HepG2 (cell line): Measurements from ENCODE around the gene ATXN1L. TPM values are rescaled to one million over a fixed set of nuclear protein-coding genes. Genes with fewer than 3 reads are reported as not detected.

Experiments
- DDIT3 ChIP-seq: sonication (generic); formaldehyde crosslinking; IDR thresholded peaks from 2 replicates; pipeline ENCODE4 v1.4.0; 2020; ENCODE audit warnings: mild to moderate bottlenecking, missing genetic modification reagents
- MIER2 ChIP-seq: IDR thresholded peaks from 2 replicates; pipeline ENCODE4 v1.6.1; 2016; ENCODE audit warnings: missing biosample characterization, missing genetic modification reagents
- NR2C2 ChIP-seq: sonication (generic); formaldehyde crosslinking; IDR thresholded peaks from 2 replicates; pipeline ENCODE4 v1.4.0; 2020; ENCODE audit warnings: missing genetic modification reagents, mild to moderate bottlenecking, moderate library complexity, borderline replicate concordance
- SSRP1 ChIP-seq: IDR thresholded peaks from 2 replicates; pipeline ENCODE4 v1.6.1; 2016; ENCODE audit warnings: control low read depth
- STAT6 ChIP-seq: sonication (generic); formaldehyde crosslinking; IDR thresholded peaks from 2 replicates; pipeline ENCODE4 v1.4.0; 2020; ENCODE audit warnings: missing genetic modification reagents, mild to moderate bottlenecking, borderline replicate concordance
- TARDBP ChIP-seq: sonication (generic); formaldehyde crosslinking; IDR thresholded peaks from 2 replicates; pipeline ENCODE4 v1.8.0; 2022; ENCODE audit warnings: mild to moderate bottlenecking, missing genetic modification reagents
- ZBTB3 ChIP-seq: sonication (generic); formaldehyde crosslinking; IDR thresholded peaks from 2 replicates; pipeline ENCODE4 v1.4.0; 2020; ENCODE audit warnings: low read depth, mild to moderate bottlenecking, moderate library complexity, missing genetic modification reagents, borderline replicate concordance
- ZFY ChIP-seq: sonication (generic); formaldehyde crosslinking; IDR thresholded peaks from 2 replicates; pipeline ENCODE4 v1.4.0; 2020; ENCODE audit warnings: missing genetic modification reagents
- ZIK1 ChIP-seq: sonication (generic); formaldehyde crosslinking; IDR thresholded peaks from 2 replicates; pipeline ENCODE4 v1.5.0; 2020; ENCODE audit warnings: mild to moderate bottlenecking, low read depth, missing genetic modification reagents, borderline replicate concordance
- ZNF256 ChIP-seq: sonication (generic); formaldehyde crosslinking; conservative IDR thresholded peaks from 2 replicates; pipeline ENCODE4 v1.4.0; 2020; ENCODE audit warnings: missing genetic modification reagents
- ZNF260 ChIP-seq: sonication (generic); formaldehyde crosslinking; IDR thresholded peaks from 2 replicates; pipeline ENCODE4 v1.4.0; 2020; ENCODE audit warnings: missing genetic modification reagents, low read depth, mild to moderate bottlenecking, borderline replicate concordance
- polyA plus RNA-seq, 8 experiments: library from polyadenylated mRNA; depleted of rRNA in 3 of 8; stranded (reverse) in 7 of 8; unstranded in 1 of 8; fragments of >200 nt; fragmentation: Illumina TruSeq in 4 of 8; extraction: Trizol in 4 of 8; gene quantifications; 2 replicates each; pipeline versions ENCODE4 v1.2.1 to v1.2.3, GENCODE V29; 2011 to 2016; ENCODE audit warnings: low read depth in 4 of 8, missing spikeins in 1 of 8, mixed read lengths in 1 of 8; ENCODE audit not compliant: insufficient read depth in 1 of 8
- total RNA-seq, 5 experiments: library from RNA; depleted of rRNA; stranded (reverse); fragments of >200 nt; fragmentation: Illumina TruSeq; extraction: Trizol; gene quantifications; 2 replicates each; pipeline ENCODE4 v1.2.3, GENCODE V29; 2016; ENCODE audit warnings: low read depth in 1 of 5
- TF ChIP-seq, protein P1 (sequence below): sonication (generic); formaldehyde crosslinking; IDR thresholded peaks from 2 replicates; pipeline ENCODE4 v1.4.0; 2020; ENCODE audit warnings: mild to moderate bottlenecking, missing genetic modification reagents, borderline replicate concordance
- TF ChIP-seq, protein P2 (sequence below): sonication (generic); formaldehyde crosslinking; IDR thresholded peaks from 2 replicates; pipeline ENCODE4 v1.4.0; 2020; ENCODE audit warnings: missing genetic modification reagents; ENCODE audit errors: not compliant biosample characterization
- TF ChIP-seq, protein P3 (sequence below): sonication (generic); formaldehyde crosslinking; IDR thresholded peaks from 2 replicates; pipeline ENCODE4 v1.4.0; 2020; ENCODE audit warnings: missing genetic modification reagents
- TF ChIP-seq, protein P4 (sequence below): sonication (generic); formaldehyde crosslinking; IDR thresholded peaks from 2 replicates; pipeline ENCODE4 v1.5.0; 2020; ENCODE audit warnings: missing genetic modification reagents

The ATXN1L gene
- total and polyA plus RNA-seq, 2 of the 13 experiments (the other 11 are each of a cell fraction or from before 2014, with no cell fraction given) = 20.0 to 22.4 TPM

- peak; percentile 64; the same call in 1 of the 2 replicates for TF ChIP-seq MIER2 (CRISPR knock-in tag)
- no peak for TF ChIP-seq ZIK1 (CRISPR knock-in tag)
- TF ChIP-seq, protein P1, sequence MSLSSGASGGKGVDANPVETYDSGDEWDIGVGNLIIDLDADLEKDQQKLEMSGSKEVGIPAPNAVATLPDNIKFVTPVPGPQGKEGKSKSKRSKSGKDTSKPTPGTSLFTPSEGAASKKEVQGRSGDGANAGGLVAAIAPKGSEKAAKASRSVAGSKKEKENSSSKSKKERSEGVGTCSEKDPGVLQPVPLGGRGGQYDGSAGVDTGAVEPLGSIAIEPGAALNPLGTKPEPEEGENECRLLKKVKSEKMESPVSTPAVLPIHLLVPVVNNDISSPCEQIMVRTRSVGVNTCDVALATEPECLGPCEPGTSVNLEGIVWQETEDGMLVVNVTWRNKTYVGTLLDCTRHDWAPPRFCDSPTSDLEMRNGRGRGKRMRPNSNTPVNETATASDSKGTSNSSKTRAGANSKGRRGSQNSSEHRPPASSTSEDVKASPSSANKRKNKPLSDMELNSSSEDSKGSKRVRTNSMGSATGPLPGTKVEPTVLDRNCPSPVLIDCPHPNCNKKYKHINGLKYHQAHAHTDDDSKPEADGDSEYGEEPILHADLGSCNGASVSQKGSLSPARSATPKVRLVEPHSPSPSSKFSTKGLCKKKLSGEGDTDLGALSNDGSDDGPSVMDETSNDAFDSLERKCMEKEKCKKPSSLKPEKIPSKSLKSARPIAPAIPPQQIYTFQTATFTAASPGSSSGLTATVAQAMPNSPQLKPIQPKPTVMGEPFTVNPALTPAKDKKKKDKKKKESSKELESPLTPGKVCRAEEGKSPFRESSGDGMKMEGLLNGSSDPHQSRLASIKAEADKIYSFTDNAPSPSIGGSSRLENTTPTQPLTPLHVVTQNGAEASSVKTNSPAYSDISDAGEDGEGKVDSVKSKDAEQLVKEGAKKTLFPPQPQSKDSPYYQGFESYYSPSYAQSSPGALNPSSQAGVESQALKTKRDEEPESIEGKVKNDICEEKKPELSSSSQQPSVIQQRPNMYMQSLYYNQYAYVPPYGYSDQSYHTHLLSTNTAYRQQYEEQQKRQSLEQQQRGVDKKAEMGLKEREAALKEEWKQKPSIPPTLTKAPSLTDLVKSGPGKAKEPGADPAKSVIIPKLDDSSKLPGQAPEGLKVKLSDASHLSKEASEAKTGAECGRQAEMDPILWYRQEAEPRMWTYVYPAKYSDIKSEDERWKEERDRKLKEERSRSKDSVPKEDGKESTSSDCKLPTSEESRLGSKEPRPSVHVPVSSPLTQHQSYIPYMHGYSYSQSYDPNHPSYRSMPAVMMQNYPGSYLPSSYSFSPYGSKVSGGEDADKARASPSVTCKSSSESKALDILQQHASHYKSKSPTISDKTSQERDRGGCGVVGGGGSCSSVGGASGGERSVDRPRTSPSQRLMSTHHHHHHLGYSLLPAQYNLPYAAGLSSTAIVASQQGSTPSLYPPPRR (CRISPR knock-in tag) = peak; percentile 60; the same call in 1 of the 2 replicates
- peak; percentile 92; the same call in 1 of the 2 replicates for TF ChIP-seq ZNF256 (CRISPR knock-in tag)
- TF ChIP-seq, protein P2, sequence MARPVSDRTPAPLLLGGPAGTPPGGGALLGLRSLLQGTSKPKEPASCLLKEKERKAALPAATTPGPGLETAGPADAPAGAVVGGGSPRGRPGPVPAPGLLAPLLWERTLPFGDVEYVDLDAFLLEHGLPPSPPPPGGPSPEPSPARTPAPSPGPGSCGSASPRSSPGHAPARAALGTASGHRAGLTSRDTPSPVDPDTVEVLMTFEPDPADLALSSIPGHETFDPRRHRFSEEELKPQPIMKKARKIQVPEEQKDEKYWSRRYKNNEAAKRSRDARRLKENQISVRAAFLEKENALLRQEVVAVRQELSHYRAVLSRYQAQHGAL = peak; percentile 47
- peak; percentile 89 for TF ChIP-seq ZFY
- TF ChIP-seq ZBTB3 (CRISPR knock-in tag) = peak; percentile 84; the same call in 1 of the 2 replicates
- no peak; the same call in 1 of the 2 replicates for TF ChIP-seq STAT6 (CRISPR knock-in tag)
- TF ChIP-seq, protein P3, sequence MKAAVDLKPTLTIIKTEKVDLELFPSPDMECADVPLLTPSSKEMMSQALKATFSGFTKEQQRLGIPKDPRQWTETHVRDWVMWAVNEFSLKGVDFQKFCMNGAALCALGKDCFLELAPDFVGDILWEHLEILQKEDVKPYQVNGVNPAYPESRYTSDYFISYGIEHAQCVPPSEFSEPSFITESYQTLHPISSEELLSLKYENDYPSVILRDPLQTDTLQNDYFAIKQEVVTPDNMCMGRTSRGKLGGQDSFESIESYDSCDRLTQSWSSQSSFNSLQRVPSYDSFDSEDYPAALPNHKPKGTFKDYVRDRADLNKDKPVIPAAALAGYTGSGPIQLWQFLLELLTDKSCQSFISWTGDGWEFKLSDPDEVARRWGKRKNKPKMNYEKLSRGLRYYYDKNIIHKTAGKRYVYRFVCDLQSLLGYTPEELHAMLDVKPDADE = no peak
- TF ChIP-seq ZNF260 (CRISPR knock-in tag) = no peak
- TF ChIP-seq, protein P4, sequence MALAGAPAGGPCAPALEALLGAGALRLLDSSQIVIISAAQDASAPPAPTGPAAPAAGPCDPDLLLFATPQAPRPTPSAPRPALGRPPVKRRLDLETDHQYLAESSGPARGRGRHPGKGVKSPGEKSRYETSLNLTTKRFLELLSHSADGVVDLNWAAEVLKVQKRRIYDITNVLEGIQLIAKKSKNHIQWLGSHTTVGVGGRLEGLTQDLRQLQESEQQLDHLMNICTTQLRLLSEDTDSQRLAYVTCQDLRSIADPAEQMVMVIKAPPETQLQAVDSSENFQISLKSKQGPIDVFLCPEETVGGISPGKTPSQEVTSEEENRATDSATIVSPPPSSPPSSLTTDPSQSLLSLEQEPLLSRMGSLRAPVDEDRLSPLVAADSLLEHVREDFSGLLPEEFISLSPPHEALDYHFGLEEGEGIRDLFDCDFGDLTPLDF (CRISPR knock-in tag) = peak; percentile 62; the same call in 1 of the 2 replicates
- TF ChIP-seq NR2C2 (CRISPR knock-in tag) = peak; percentile 72; the same call in 1 of the 2 replicates
- TF ChIP-seq SSRP1 (CRISPR knock-in tag) = 0 out of 2 replicates have a peak, but pooled peaks have one; percentile 7
- TF ChIP-seq DDIT3 (CRISPR knock-in tag) = no peak
- TF ChIP-seq TARDBP (CRISPR knock-in tag) = peak; percentile 91
Measured at GRCh38 chr16:71808593-71809459, 37.0 kb upstream of the ATXN1L start, which contains the start of gene AP1G1 (continued).
